Breast epithelium (tissue), 4 donors: Measurements from ENCODE around the gene GNG12. TPM values are rescaled to one million over a fixed set of nuclear protein-coding genes. Genes with fewer than 3 reads are reported as not detected.

Source experiments
- DNase-seq, 2 donors: peaks; one replicate each; pipeline ENCODE4 v3.0.0-alpha.2; 2019; ENCODE audit warnings: low spot score in 2 of 2
- H3K27ac ChIP-seq, 2 donors: fragments of 200-600 bp; sonication (generic) in 1 of 2; one replicate each; pipeline ENCODE4 v1.5.1; 2016 to 2019; ENCODE audit warnings: mild to moderate bottlenecking in 1 of 2
- H3K27me3 ChIP-seq, 2 donors: fragments of 200-600 bp; sonication (generic) in 1 of 2; one replicate each; pipeline versions ENCODE4 v1.5.1 to v1.6.0; 2017 to 2019; ENCODE audit warnings: control low read depth in 1 of 2, mild to moderate bottlenecking in 1 of 2
- H3K36me3 ChIP-seq: fragments of 200-600 bp; one replicate; pipeline ENCODE4 v1.5.1; 2019
- H3K4me1 ChIP-seq, 2 donors: fragments of 200-600 bp; sonication (generic); one replicate each; pipeline ENCODE4 v1.5.1; 2016 to 2019; ENCODE audit warnings: control low read depth in 1 of 2
- H3K4me3 ChIP-seq, 3 donors: fragments of 200-600 bp; sonication (generic); 1 replicate in 2 of 3; 2 replicates in 1 of 3; pipeline ENCODE4 v1.5.1; 2016 to 2019; ENCODE audit warnings: mild to moderate bottlenecking in 3 of 3, moderate library complexity in 2 of 3
- H3K9me3 ChIP-seq, 2 donors: fragments of 200-600 bp; sonication (generic) in 1 of 2; one replicate each; pipeline ENCODE4 v1.5.1; 2016 to 2019; ENCODE audit warnings: control low read depth in 1 of 2
- CTCF ChIP-seq, 3 donors: fragments of 450-650 bp; IDR thresholded peaks; one replicate each; pipeline ENCODE4 v1.5.1; 2016 to 2017; ENCODE audit warnings: antibody characterized with exemption in 3 of 3, mild to moderate bottlenecking in 3 of 3, moderate library complexity in 3 of 3
- POLR2A ChIP-seq: fragments of 450-650 bp; IDR thresholded peaks from one replicate; pipeline ENCODE4 v1.6.1; 2016; ENCODE audit warnings: antibody characterized with exemption, mild to moderate bottlenecking, moderate library complexity
- POLR2AphosphoS5 ChIP-seq, 3 donors: sonication (generic); formaldehyde crosslinking; IDR thresholded peaks; one replicate each; pipeline ENCODE4 v1.6.1; 2017; ENCODE audit warnings: antibody characterized with exemption in 3 of 3
- intact Hi-C: fragments of 100-400 bp; cut with DNase I; formaldehyde crosslinking; loops from one replicate; pipeline ENCODE4 v1.15.1; 2023; ENCODE audit warnings: low total_unique reads
- total RNA-seq, 3 donors: library from RNA; depleted of rRNA; stranded (reverse); fragments of >200 nt; gene quantifications; one replicate each; pipeline ENCODE4 v1.1.0, GENCODE V29; 2016

Gene GNG12
- total RNA-seq, 3 donors from 2014 or later, result 82.1 to 100 (median 87.5) TPM

DNA sequence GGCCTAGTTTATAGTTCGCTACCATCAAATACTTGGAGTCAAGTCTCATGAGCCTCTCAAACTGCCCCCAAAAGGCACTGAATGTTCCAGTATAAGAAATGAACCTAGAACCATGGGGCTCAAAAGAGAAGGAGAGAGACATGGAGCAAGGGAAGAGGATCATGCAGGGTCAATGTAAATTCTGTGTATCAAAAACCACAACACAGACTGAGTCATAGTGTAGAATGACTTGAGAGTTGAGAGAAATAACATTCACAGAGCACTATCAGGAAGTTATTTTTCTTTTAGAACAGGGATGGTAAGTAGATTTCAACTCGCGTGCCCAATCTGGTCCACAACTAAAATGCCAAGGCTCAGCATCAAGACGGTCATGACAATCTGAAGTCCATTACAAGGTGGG is 59.8 kb downstream of the GNG12 start:
- H3K9me3 ChIP-seq, result no peaks in the 10 kb centered on the region
- no peak for DNase-seq
- intact Hi-C loops, result no loop called here
- no peak overlapping the region for H3K4me3 ChIP-seq
- H3K27me3 ChIP-seq, result no peaks in the 10 kb centered on the region
- H3K36me3 ChIP-seq, result no peaks in the 10 kb centered on the region
- no peak for TF ChIP-seq POLR2AphosphoS5 (IDR thresholded peaks at IDR 0.05)
- TF ChIP-seq CTCF (IDR thresholded peaks at IDR 0.05), result no peak
- no peak for TF ChIP-seq POLR2A
- H3K27ac ChIP-seq, result no peak overlapping the region
- H3K4me1 ChIP-seq, result no peaks in the 10 kb centered on the region

DNA sequence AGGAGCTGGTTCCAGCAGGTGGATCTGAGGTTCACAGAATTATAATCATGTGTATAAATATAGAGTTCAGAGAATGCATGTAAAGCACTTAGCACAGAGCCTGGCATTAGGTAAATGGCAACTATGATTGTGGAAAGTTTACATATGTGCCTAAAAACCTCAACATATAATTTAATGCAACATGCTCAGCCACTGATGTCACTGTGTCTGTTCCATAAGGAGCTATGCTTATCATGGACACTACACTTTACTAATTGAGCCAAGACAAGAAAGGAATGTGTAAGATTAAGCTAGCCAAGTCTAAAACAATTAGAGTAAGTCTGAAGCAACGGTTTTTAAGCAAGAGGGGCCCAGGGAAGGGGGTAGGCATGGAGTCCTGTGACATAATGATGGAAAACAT is 61.5 kb downstream of the GNG12 start:
- TF ChIP-seq POLR2AphosphoS5 (IDR thresholded peaks at IDR 0.05) (no peak), CTCF (IDR thresholded peaks at IDR 0.05) (no peak), POLR2A (no peak)
- no peaks in the 10 kb centered on the region for H3K9me3 ChIP-seq
- H3K27ac ChIP-seq, result no peak overlapping the region
- DNase-seq, result no peak
- no peaks in the 10 kb centered on the region for H3K4me1 ChIP-seq
- H3K36me3 ChIP-seq, result no peaks in the 10 kb centered on the region
- H3K27me3 ChIP-seq, result no peaks in the 10 kb centered on the region
- intact Hi-C loops, result no loop called here
- no peak overlapping the region for H3K4me3 ChIP-seq

DNA sequence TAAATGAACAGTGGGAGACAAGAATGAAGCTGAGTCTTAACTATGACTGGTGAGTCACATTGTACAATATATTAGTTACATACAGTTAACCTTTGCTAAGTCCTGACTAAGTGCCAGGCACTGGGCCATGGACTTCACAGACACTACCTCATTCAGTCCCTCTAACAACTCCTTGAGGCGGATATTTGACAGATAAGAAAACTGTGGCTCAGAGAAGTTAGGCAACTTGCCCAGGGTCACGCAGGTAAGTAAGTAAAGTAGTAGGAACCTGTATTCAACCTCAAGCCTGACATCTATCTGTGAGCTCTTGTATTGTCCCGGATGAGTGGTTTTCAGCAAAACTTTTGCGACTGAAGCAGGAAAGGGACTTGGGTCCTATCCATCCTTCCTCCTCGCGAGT is 62.1 kb downstream of the GNG12 start:
- Histone ChIP-seq H3K27me3 (no peaks in the 10 kb centered on the region), H3K27ac (no peak overlapping the region), H3K4me1 (no peaks in the 10 kb centered on the region), H3K4me3 (no peak overlapping the region), H3K36me3 (no peaks in the 10 kb centered on the region), H3K9me3 (no peaks in the 10 kb centered on the region)
- TF ChIP-seq POLR2A, result no peak
- no peak for TF ChIP-seq POLR2AphosphoS5 (IDR thresholded peaks at IDR 0.05)
- TF ChIP-seq CTCF (IDR thresholded peaks at IDR 0.05), result no peak
- DNase-seq, result no peak
- intact Hi-C loops, result no loop called here

DNA sequence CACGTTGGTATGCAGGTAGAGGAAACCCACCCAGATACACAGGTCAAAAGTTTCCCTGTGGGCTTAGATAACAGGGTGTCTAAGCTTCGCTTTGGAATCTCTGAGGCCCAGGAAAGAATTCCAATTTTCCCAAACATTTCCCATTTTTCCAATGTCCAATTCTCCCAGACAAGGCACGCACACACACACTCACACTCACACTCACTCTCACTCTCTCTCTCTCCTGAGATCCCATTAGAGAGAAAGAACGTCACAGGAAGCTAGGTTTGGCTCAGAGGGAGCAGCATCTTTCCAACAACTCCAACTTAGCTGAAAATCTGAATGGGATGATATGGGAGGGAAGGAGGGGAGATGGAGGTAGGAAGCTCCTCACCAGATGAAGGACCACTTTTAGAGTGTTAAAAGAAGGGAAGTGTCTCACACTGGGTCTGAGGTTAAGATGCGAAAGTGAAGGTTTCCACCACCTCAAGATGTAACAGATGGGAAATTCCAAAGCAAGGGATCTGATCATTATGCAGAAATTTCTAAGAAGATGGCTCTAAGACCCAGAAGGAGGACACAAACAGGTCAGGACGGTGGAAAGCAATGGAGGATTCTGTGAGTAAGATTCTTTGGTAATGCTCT is 63.5 kb downstream of the GNG12 start:
- no peaks in the 10 kb centered on the region for H3K4me1 ChIP-seq
- H3K36me3 ChIP-seq, result no peaks in the 10 kb centered on the region
- no peak overlapping the region for H3K4me3 ChIP-seq
- H3K9me3 ChIP-seq, result no peaks in the 10 kb centered on the region
- no peak overlapping the region for H3K27ac ChIP-seq
- intact Hi-C loops, result loop anchor here (5.0 kb wide), 1 partner anchor 693 kb away; no protein-coding TSS in a partner anchor
- no peak for TF ChIP-seq POLR2A
- TF ChIP-seq POLR2AphosphoS5 (IDR thresholded peaks at IDR 0.05), result no peak
- TF ChIP-seq CTCF (IDR thresholded peaks at IDR 0.05), result no peak
- no peaks in the 10 kb centered on the region for H3K27me3 ChIP-seq
- DNase-seq, result no peak

GRCh38 chr1:67768480-67768879 is 64.8 kb downstream of the GNG12 start:
- H3K27me3 ChIP-seq, result no peaks in the 10 kb centered on the region
- no peak for TF ChIP-seq CTCF (IDR thresholded peaks at IDR 0.05)
- TF ChIP-seq POLR2AphosphoS5 (IDR thresholded peaks at IDR 0.05), result no peak
- no peak for TF ChIP-seq POLR2A
- no peak overlapping the region for H3K27ac ChIP-seq
- no peak for DNase-seq
- no peak overlapping the region for H3K4me3 ChIP-seq
- no peaks in the 10 kb centered on the region for H3K4me1 ChIP-seq
- intact Hi-C loops, result loop anchor here (5.0 kb wide), 1 partner anchor 694 kb away; no protein-coding TSS in a partner anchor
- no peaks in the 10 kb centered on the region for H3K36me3 ChIP-seq
- no peaks in the 10 kb centered on the region for H3K9me3 ChIP-seq
